Stomach (tissue), 9 donors: ENCODE data around the gene VTI1A. TPM values are rescaled to one million over a fixed set of nuclear protein-coding genes. Genes with fewer than 3 reads are reported as not detected.

Source experiments
- DNase-seq, 2 donors: peaks; one replicate each; pipeline versions ENCODE4 v3.0.0 to v3.0.0-alpha.2; 2013 to 2019
- H3K27ac ChIP-seq, 5 donors: fragments of 200-600 bp in 4 of 5; sonication (generic) in 4 of 5; one replicate each; pipeline ENCODE4 v1.5.1; 2013 to 2019; ENCODE audit warnings: mild to moderate bottlenecking in 1 of 5, moderate library complexity in 1 of 5
- H3K27me3 ChIP-seq, 3 donors: fragments of 200-600 bp; sonication (generic); one replicate each; pipeline ENCODE4 v1.5.1; 2017 to 2019; ENCODE audit warnings: mixed run types in 1 of 3
- H3K36me3 ChIP-seq, 4 donors: fragments of 200-600 bp; sonication (generic); 1 replicate in 3 of 4; 2 replicates in 1 of 4; pipeline ENCODE4 v1.5.1; 2016 to 2019
- H3K4me1 ChIP-seq, 4 donors: fragments of 200-600 bp; sonication (generic); one replicate each; pipeline ENCODE4 v1.5.1; 2016 to 2019
- H3K4me3 ChIP-seq, 4 donors: fragments of 200-600 bp; sonication (generic) in 3 of 4; one replicate each; pipeline ENCODE4 v1.5.1; 2016 to 2019; ENCODE audit warnings: mild to moderate bottlenecking in 1 of 4
- H3K9me3 ChIP-seq, 4 donors: fragments of 200-600 bp; sonication (generic); one replicate each; pipeline ENCODE4 v1.5.1; 2016 to 2019
- EP300 ChIP-seq: sonication (generic); formaldehyde crosslinking; IDR thresholded peaks from one replicate; pipeline ENCODE4 v1.6.1; 2017; ENCODE audit warnings: antibody characterized with exemption
- POLR2A ChIP-seq, 4 donors: fragments of 450-650 bp; IDR thresholded peaks; one replicate each; pipeline ENCODE4 v1.6.1; 2016; ENCODE audit warnings: antibody characterized with exemption in 4 of 4, control low read depth in 2 of 4, mild to moderate bottlenecking in 1 of 4, moderate library complexity in 1 of 4
- POLR2AphosphoS5 ChIP-seq, 3 donors: sonication (generic); formaldehyde crosslinking; IDR thresholded peaks; one replicate each; pipeline ENCODE4 v1.6.1; 2016; ENCODE audit warnings: antibody characterized with exemption in 3 of 3
- WGBS, 5 donors: extraction: QIAGEN DNeasy Blood & Tissue Kit in 3 of 5; methylation state at CpG; one replicate each; pipeline versions ENCODE4 v1.1.5 to v1.1.7; 2013 to 2018; 5-methylcytosine and 5-hydroxymethylcytosine counted together
- intact Hi-C: fragments of 100-400 bp; cut with DNase I; formaldehyde crosslinking; loops from one replicate; pipeline ENCODE4 v1.15.1; 2023; ENCODE audit warnings: low total_unique reads
- polyA plus RNA-seq, 3 donors: library from polyadenylated mRNA; stranded (reverse); fragments of 200-250 nt; gene quantifications; one replicate each; pipeline ENCODE4 v1.2.3, GENCODE V29; 2013
- total RNA-seq, 5 donors: library from RNA; depleted of rRNA; stranded (reverse); fragments of >200 nt; gene quantifications; one replicate each; pipeline versions ENCODE4 v1.1.0 to v1.2.3, GENCODE V29; 2014 to 2016
- TF ChIP-seq, protein P1 (sequence below), 7 experiments: fragments of 450-650 bp in 4 of 7; fragments of 200-600 bp in 3 of 7; sonication (generic) in 3 of 7; IDR thresholded peaks; one replicate each; pipeline ENCODE4 v1.5.1; 2016 to 2019; ENCODE audit warnings: antibody characterized with exemption in 7 of 7, control low read depth in 2 of 7, mild to moderate bottlenecking in 1 of 7
- donor health status: healthy with polysubstance abuse.
- donor health status: Bipolar disorder and iron deficiency.
- donor health status: healthy.

The VTI1A gene
- total and polyA plus RNA-seq, 8 donors = 6.5 to 222 (median 57.4) TPM

- H3K36me3 ChIP-seq = peaks cover 0 to 63% (median 54%) of the 10 kb centered on the region in 4 donors
- peaks cover 0 to 6% (median 0%) of the 10 kb centered on the region in 4 donors for H3K4me1 ChIP-seq
- no peak for TF ChIP-seq POLR2A (IDR thresholded peaks at IDR 0.05)
- TF ChIP-seq, protein P1, sequence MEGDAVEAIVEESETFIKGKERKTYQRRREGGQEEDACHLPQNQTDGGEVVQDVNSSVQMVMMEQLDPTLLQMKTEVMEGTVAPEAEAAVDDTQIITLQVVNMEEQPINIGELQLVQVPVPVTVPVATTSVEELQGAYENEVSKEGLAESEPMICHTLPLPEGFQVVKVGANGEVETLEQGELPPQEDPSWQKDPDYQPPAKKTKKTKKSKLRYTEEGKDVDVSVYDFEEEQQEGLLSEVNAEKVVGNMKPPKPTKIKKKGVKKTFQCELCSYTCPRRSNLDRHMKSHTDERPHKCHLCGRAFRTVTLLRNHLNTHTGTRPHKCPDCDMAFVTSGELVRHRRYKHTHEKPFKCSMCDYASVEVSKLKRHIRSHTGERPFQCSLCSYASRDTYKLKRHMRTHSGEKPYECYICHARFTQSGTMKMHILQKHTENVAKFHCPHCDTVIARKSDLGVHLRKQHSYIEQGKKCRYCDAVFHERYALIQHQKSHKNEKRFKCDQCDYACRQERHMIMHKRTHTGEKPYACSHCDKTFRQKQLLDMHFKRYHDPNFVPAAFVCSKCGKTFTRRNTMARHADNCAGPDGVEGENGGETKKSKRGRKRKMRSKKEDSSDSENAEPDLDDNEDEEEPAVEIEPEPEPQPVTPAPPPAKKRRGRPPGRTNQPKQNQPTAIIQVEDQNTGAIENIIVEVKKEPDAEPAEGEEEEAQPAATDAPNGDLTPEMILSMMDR (IDR thresholded peaks at IDR 0.05) = no peak
- no peak for TF ChIP-seq POLR2AphosphoS5 (IDR thresholded peaks at IDR 0.05)
- TF ChIP-seq EP300 = no peak
- no peaks in the 10 kb centered on the region for H3K27me3 ChIP-seq
- no peaks in the 10 kb centered on the region for H3K9me3 ChIP-seq
- 81 to 100% (median 88%) methylated on average over 1 of the region's 1 CpG for WGBS, 5 donors
- no peak overlapping the region for H3K4me3 ChIP-seq
- H3K27ac ChIP-seq = no peak overlapping the region
- intact Hi-C loops = no loop called here
- DNase-seq = no peak
Measured at GRCh38 chr10:112467541-112468075, 20.6 kb downstream of the VTI1A start.

GRCh38 chr10:112471878-112472487, 25.0 kb downstream of the VTI1A start:
- Histone ChIP-seq H3K27me3 (no peaks in the 10 kb centered on the region), H3K4me1 (peaks cover 0 to 15% (median 8%) of the 10 kb centered on the region in 4 donors), H3K36me3 (peaks cover 0 to 29% (median 17%) of the 10 kb centered on the region in 4 donors), H3K27ac (no peak overlapping the region), H3K4me3 (no peak overlapping the region), H3K9me3 (no peaks in the 10 kb centered on the region)
- 10 to 16% (median 14%) methylated on average over 4 of the region's 4 CpGs for WGBS, 5 donors
- TF ChIP-seq, protein P1 (IDR thresholded peaks at IDR 0.05) = peak in 5 of 7 experiments; percentile 24 to 64 (median 57)
- no peak for TF ChIP-seq POLR2A (IDR thresholded peaks at IDR 0.05)
- intact Hi-C loops = no loop called here
- DNase-seq = peak in 1 of 2 donors; percentile 74

DNA sequence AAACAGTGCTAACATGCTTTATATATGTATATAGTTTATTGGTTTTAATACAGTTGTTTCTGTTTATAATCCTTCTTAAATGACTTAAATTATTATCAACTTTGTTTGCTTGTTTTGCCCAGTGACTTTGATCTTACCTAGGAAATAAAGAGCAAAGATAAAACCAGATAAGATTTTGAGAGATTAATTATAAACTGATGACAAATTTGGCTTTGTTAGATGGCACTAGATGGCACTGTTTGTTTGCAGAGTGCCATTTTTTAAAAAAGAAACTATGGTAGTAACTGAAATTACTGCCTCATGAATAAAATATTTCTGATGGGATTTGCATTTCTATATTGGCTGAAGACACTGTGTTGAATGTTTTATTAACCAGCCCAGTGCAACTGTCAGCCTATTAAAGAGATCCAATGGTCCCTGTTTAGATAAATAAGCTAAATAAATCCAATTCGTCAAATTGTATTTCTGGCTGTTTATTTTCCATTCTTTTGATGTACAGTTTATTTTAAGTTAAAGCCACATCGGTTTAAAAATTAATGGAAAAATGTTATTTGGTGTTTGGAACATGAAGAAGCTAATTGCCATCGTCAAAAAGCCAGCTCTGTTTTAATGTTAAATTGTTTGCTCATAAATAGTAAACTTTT, 28.7 kb downstream of the VTI1A start:
- Histone ChIP-seq H3K9me3 (no peaks in the 10 kb centered on the region), H3K4me1 (peaks cover 0 to 15% (median 8%) of the 10 kb centered on the region in 4 donors), H3K36me3 (no peaks in the 10 kb centered on the region), H3K27ac (no peak overlapping the region), H3K27me3 (no peaks in the 10 kb centered on the region), H3K4me3 (no peak overlapping the region)
- intact Hi-C loops = no loop called here
- peak in 1 of 2 donors; percentile 22 for DNase-seq
- TF ChIP-seq EP300 = no peak
- TF ChIP-seq, protein P1 (IDR thresholded peaks at IDR 0.05) = peak in 1 of 7 experiments; percentile 9
- no peak for TF ChIP-seq POLR2AphosphoS5 (IDR thresholded peaks at IDR 0.05)
- WGBS, 5 donors = 54 to 61% (median 57%) methylated on average over 3 of the region's 3 CpGs

- Histone ChIP-seq H3K36me3 (no peaks in the 10 kb centered on the region), H3K4me3 (no peak overlapping the region), H3K4me1 (no peaks in the 10 kb centered on the region), H3K9me3 (no peaks in the 10 kb centered on the region), H3K27ac (no peak overlapping the region), H3K27me3 (no peaks in the 10 kb centered on the region)
- DNase-seq = peak in 1 of 2 donors; percentile 26
- WGBS, 5 donors = 85 to 89% (median 88%) methylated on average over 3 of the region's 3 CpGs
- intact Hi-C loops = no loop called here
- TF ChIP-seq, protein P1 (IDR thresholded peaks at IDR 0.05) = no peak
- TF ChIP-seq POLR2AphosphoS5 (IDR thresholded peaks at IDR 0.05) = no peak
- TF ChIP-seq EP300 = no peak
- no peak for TF ChIP-seq POLR2A (IDR thresholded peaks at IDR 0.05)
Measured at GRCh38 chr10:112481602-112482001, 34.6 kb downstream of the VTI1A start.
